Fibroblast of skin of scalp (primary cell): ENCODE data around the gene CHMP6.

Experiments
- DNase-seq: peaks from one replicate; pipeline ENCODE4 v3.0.0-alpha.2; 2013

CHMP6 gene

GRCh38 chr17:80956321-80957190, 35.1 kb upstream of the CHMP6 start:
- DNase-seq: no peak

GRCh38 chr17:80957461-80957941, 34.1 kb upstream of the CHMP6 start:
- no peak for DNase-seq

GRCh38 chr17:80959330-80960036, 32.2 kb upstream of the CHMP6 start:
- peak; percentile 88 for DNase-seq

GRCh38 chr17:80960037-80960796, 31.4 kb upstream of the CHMP6 start:
- DNase-seq: no peak

GRCh38 chr17:80960797-80961452, 30.7 kb upstream of the CHMP6 start:
- DNase-seq: no peak

- DNase-seq: no peak
These were observed 29.9 kb upstream of the CHMP6 start for GRCh38 chr17:80961541-80962330.

GRCh38 chr17:80962356-80963329, 29.0 kb upstream of the CHMP6 start:
- DNase-seq: no peak

- DNase-seq: no peak
These were observed 27.7 kb upstream of the CHMP6 start for GRCh38 chr17:80963812-80964543.

GRCh38 chr17:80964544-80964856, 27.1 kb upstream of the CHMP6 start:
- no peak for DNase-seq

GRCh38 chr17:80964859-80965580, 26.6 kb upstream of the CHMP6 start:
- no peak for DNase-seq

- DNase-seq: no peak
These were observed 26.0 kb upstream of the CHMP6 start for GRCh38 chr17:80965606-80966005.

GRCh38 chr17:80967404-80967872, 24.2 kb upstream of the CHMP6 start:
- DNase-seq: no peak

- DNase-seq: peak; percentile 73
These were observed 23.0 kb upstream of the CHMP6 start for GRCh38 chr17:80968602-80969029.

- DNase-seq: no peak
These were observed 22.5 kb upstream of the CHMP6 start for GRCh38 chr17:80969030-80969673.

- no peak for DNase-seq
These were observed 22.0 kb upstream of the CHMP6 start for GRCh38 chr17:80969674-80970043.

GRCh38 chr17:80970044-80970761, 21.4 kb upstream of the CHMP6 start:
- DNase-seq: peak; percentile 54
